K562 (cell line): ENCODE results near the gene DKK3. TPM values are rescaled to one million over a fixed set of nuclear protein-coding genes. Genes with fewer than 3 reads are reported as not detected.

Experiments used
- ATAC-seq: fragments of 200-7000 bp; cut with Tn5 transposase; 3 replicates; pipeline ENCODE4 v1.9.1; 2020; ENCODE audit warnings: moderate library complexity
- BruUV-seq: library from RNA; stranded (reverse); fragments of 400-500 nt; replicated peaks from 2 replicates; lab custom pipeline; 2021; lab: Mats Ljungman, UMichigan
- CTCF ChIA-PET: fragments of 300-600 bp; formaldehyde crosslinking; extraction: SDS; loops from one replicate; lab custom pipeline; 2021; ENCODE audit warnings: low intra/inter-chr PET ratio; lab: Yijun Ruan, JAX
- POLR2A ChIA-PET: fragments of 300-600, 350-650 bp; sonication (Branson Sonifier 250); formaldehyde crosslinking; extraction: SDS; loops from one replicate; lab custom pipeline; 2021; ENCODE audit warnings: antibody characterized with exemption, inconsistent platforms; lab: Yijun Ruan, JAX
- DNase-seq, 4 experiments: peaks; one replicate each; pipeline versions ENCODE4 v3.0.0 to v3.0.0-alpha.2; 2011 to 2018; ENCODE audit warnings: low spot score in 3 of 4, mixed read lengths in 3 of 4; ENCODE audit errors: extremely low read depth in 1 of 4
- FAIRE-seq: peaks from 2 replicates; lab custom pipeline; 2011; peaks lifted over from hg19 to GRCh38; lab: Jason Lieb, UNC
- H2AFZ ChIP-seq: 2 replicates; pipeline ENCODE4 v1.6.0; 2011; ENCODE audit warnings: low read depth, low read length, control low read depth, inconsistent platforms
- H3K27ac ChIP-seq: fragments of 200-600 bp; 3 replicates; pipeline ENCODE4 v1.8.0; 2011; ENCODE audit warnings: low read depth, mild to moderate bottlenecking, control low read depth, inconsistent platforms, low read length, moderate library complexity, mixed read lengths; ENCODE audit errors: extremely low read depth
- H3K27me3 ChIP-seq, 2 experiments: fragments of 300-600 bp in 1 of 2; 2 replicates in 1 of 2; 3 replicates in 1 of 2; pipeline versions ENCODE4 v1.6.0 to v1.8.0; 2011; ENCODE audit warnings: inconsistent platforms in 2 of 2, low read length in 2 of 2, mild to moderate bottlenecking in 1 of 2, mixed read lengths in 1 of 2, moderate library complexity in 1 of 2; ENCODE audit not compliant: control insufficient read depth in 2 of 2, insufficient read depth in 2 of 2
- H3K36me3 ChIP-seq: fragments of 300-600 bp; 3 replicates; pipeline ENCODE4 v1.8.0; 2011; ENCODE audit warnings: mild to moderate bottlenecking, low read length, inconsistent platforms; ENCODE audit not compliant: control insufficient read depth, insufficient read depth
- H3K4me1 ChIP-seq, 2 experiments: fragments of 200-600 bp in 1 of 2; replicated peaks in 1 of 2; 2 replicates in 1 of 2; 3 replicates in 1 of 2; pipeline versions ENCODE4 v1.5.1 to v1.8.0; 2011; ENCODE audit warnings: inconsistent platforms in 2 of 2, low read length in 2 of 2, mild to moderate bottlenecking in 1 of 2, mixed read lengths in 1 of 2, moderate library complexity in 1 of 2; ENCODE audit not compliant: control insufficient read depth in 2 of 2, insufficient read depth in 2 of 2
- H3K4me2 ChIP-seq: 2 replicates; pipeline ENCODE4 v1.6.1; 2011; ENCODE audit warnings: low read length, control low read depth, inconsistent platforms, mixed read lengths; ENCODE audit not compliant: insufficient read depth
- H3K4me3 ChIP-seq: fragments of 200-600 bp; sonication (generic), shearing (Covaris generic); 2 replicates; pipeline ENCODE4 v1.5.1; 2016; ENCODE audit warnings: control low read depth, inconsistent platforms
- H3K79me2 ChIP-seq: fragments of 200-600 bp; 3 replicates; pipeline ENCODE4 v1.8.0; 2011; ENCODE audit warnings: low read length, inconsistent platforms; ENCODE audit not compliant: control insufficient read depth, insufficient read depth
- H3K9ac ChIP-seq, 2 experiments: 2 replicates each; pipeline versions ENCODE4 v1.6.0 to v1.6.1; 2011; ENCODE audit warnings: low read depth in 2 of 2, low read length in 2 of 2, control low read depth in 1 of 2, inconsistent platforms in 1 of 2, mild to moderate bottlenecking in 1 of 2, mixed read lengths in 1 of 2; ENCODE audit not compliant: insufficient read depth in 1 of 2
- H3K9me1 ChIP-seq: one replicate; pipeline ENCODE4 v1.6.0; 2011; ENCODE audit warnings: inconsistent platforms, mild to moderate bottlenecking, low read length, moderate library complexity; ENCODE audit not compliant: control insufficient read depth, insufficient read depth
- H3K9me3 ChIP-seq: replicated peaks from 2 replicates; pipeline ENCODE4 v1.5.1; 2011; ENCODE audit warnings: low read depth, low read length, inconsistent platforms; ENCODE audit not compliant: control insufficient read depth, insufficient read depth
- H4K20me1 ChIP-seq: replicated peaks from 2 replicates; pipeline ENCODE4 v1.6.1; 2011; ENCODE audit warnings: low read length, inconsistent platforms, mixed read lengths; ENCODE audit not compliant: control insufficient read depth, insufficient read depth
- ATF3 ChIP-seq, 2 experiments: fragments of 450-650 bp in 1 of 2; sonication (generic) in 1 of 2; formaldehyde crosslinking in 1 of 2; IDR thresholded peaks in 1 of 2; conservative IDR thresholded peaks in 1 of 2; 2 replicates each; pipeline versions ENCODE4 v1.6.1 to v1.8.1; 2016 to 2023; ENCODE audit warnings: mild to moderate bottlenecking in 2 of 2, moderate library complexity in 2 of 2, inconsistent platforms in 1 of 2, missing genetic modification reagents in 1 of 2
- CREB3 ChIP-seq: fragments of 450-650 bp; conservative IDR thresholded peaks from 2 replicates; pipeline ENCODE4 v1.6.1; 2016; ENCODE audit warnings: missing genetic modification characterization, low read depth, mild to moderate bottlenecking, missing compliant biosample characterization, moderate library complexity
- FOXA1 ChIP-seq: fragments of 450-650 bp; IDR thresholded peaks from 2 replicates; pipeline ENCODE4 v1.6.1; 2016; ENCODE audit warnings: mild to moderate bottlenecking, borderline replicate concordance
- GTF2E2 ChIP-seq: fragments of 200-800 bp; sonication (Bioruptor generic); IDR thresholded peaks from 2 replicates; pipeline ENCODE4 v1.6.1; 2016; ENCODE audit warnings: missing genetic modification characterization, missing compliant biosample characterization
- MEIS2 ChIP-seq: fragments of 450-650 bp; IDR thresholded peaks from 2 replicates; pipeline ENCODE4 v1.6.1; 2014; ENCODE audit warnings: mild to moderate bottlenecking; ENCODE audit not compliant: partially characterized antibody
- MYBL2 ChIP-seq, 2 experiments: fragments of 450-650 bp in 1 of 2; sonication (generic) in 1 of 2; formaldehyde crosslinking in 1 of 2; IDR thresholded peaks; 2 replicates each; pipeline versions ENCODE4 v1.6.1 to v1.8.1; 2017 to 2022; ENCODE audit warnings: borderline replicate concordance in 1 of 2, inconsistent platforms in 1 of 2, low read depth in 1 of 2, mild to moderate bottlenecking in 1 of 2, missing genetic modification reagents in 1 of 2, moderate library complexity in 1 of 2
- PML ChIP-seq: IDR thresholded peaks from 2 replicates; pipeline ENCODE4 v1.6.1; 2012; ENCODE audit warnings: low read length, inconsistent platforms
- POLR3G ChIP-seq: IDR thresholded peaks from 2 replicates; pipeline ENCODE4 v1.6.1; 2011; ENCODE audit not compliant: insufficient read length, insufficient replicate concordance; ENCODE audit errors: extremely low read depth
- RBFOX2 ChIP-seq: fragments of 200-400 bp; formaldehyde crosslinking; IDR thresholded peaks from 2 replicates; pipeline ENCODE4 v1.6.1; 2017; ENCODE audit warnings: low read depth, mild to moderate bottlenecking, low read length, moderate library complexity
- RBM15 ChIP-seq: fragments of 200-400 bp; formaldehyde crosslinking; IDR thresholded peaks from 2 replicates; pipeline ENCODE4 v1.6.1; 2018; ENCODE audit warnings: mild to moderate bottlenecking, low read length, moderate library complexity; ENCODE audit not compliant: insufficient read depth
- TSHZ1 ChIP-seq: fragments of 250-450 bp; sonication (Bioruptor Pico); IDR thresholded peaks from 2 replicates; pipeline ENCODE4 v1.4.0; 2020; ENCODE audit warnings: mild to moderate bottlenecking, moderate library complexity
- XRCC4 ChIP-seq: IDR thresholded peaks from one replicate; pipeline ENCODE4 v1.6.1; 2011; ENCODE audit not compliant: insufficient read depth, insufficient read length; ENCODE audit errors: extremely low read depth
- ZNF253 ChIP-seq: fragments of 250-450 bp; sonication (Bioruptor Pico); conservative IDR thresholded peaks from 2 replicates; pipeline ENCODE4 v1.6.1; 2021; ENCODE audit warnings: mild to moderate bottlenecking
- ZNF589 ChIP-seq: fragments of 200-800 bp; sonication (Bioruptor generic); IDR thresholded peaks from 2 replicates; pipeline ENCODE4 v1.6.1; 2016; ENCODE audit warnings: low read depth, missing genetic modification characterization, missing compliant biosample characterization
- WGBS: fragments of 100-300 bp; shearing (Covaris generic); methylation state at CpG from one replicate; pipeline ENCODE4 v1.1.6; 2016; ENCODE audit warnings: low coverage, mixed read lengths; ENCODE audit not compliant: insufficient coverage; ENCODE audit errors: missing lambda C conversion rate; 5-methylcytosine and 5-hydroxymethylcytosine counted together
- in situ Hi-C: fragments of 300-500 bp; cut with MboI; formaldehyde crosslinking; loops from 4 replicates; pipeline ENCODE4 v1.15.0; 2018; ENCODE audit warnings: inconsistent platforms, mixed read lengths
- intact Hi-C: fragments of 100-400 bp; cut with micrococcal nuclease; formaldehyde crosslinking; loops from 2 replicates; pipeline ENCODE4 v1.14.2; 2022
- polyA plus RNA-seq, 8 experiments: library from polyadenylated mRNA; depleted of rRNA in 4 of 8; stranded (reverse) in 5 of 8; unstranded in 3 of 8; fragments of >200 nt; fragmentation: Nextera tagmentation in 2 of 8; fragmentation: Illumina TruSeq in 1 of 8; extraction: Ambion mirVana in 2 of 8; extraction: Trizol in 1 of 8; gene quantifications; 2 replicates each; pipeline versions ENCODE4 v1.2.1 to v1.2.3, GENCODE V29; 2011 to 2014; ENCODE audit warnings: inconsistent platforms in 1 of 8, missing spikeins in 1 of 8
- total RNA-seq, 7 experiments: library from RNA; depleted of rRNA in 6 of 7; stranded (reverse); fragments of >200 nt in 6 of 7; fragmentation: Illumina TruSeq in 2 of 7; extraction: Trizol in 2 of 7; gene quantifications; 2 replicates each; pipeline versions ENCODE4 v1.2.1 to v1.2.3, GENCODE V29; 2011 to 2021; ENCODE audit warnings: low replicate concordance in 1 of 7
- TF ChIP-seq, protein P1 (sequence below): fragments of 250-450 bp; sonication (Bioruptor Pico); IDR thresholded peaks from 2 replicates; pipeline ENCODE4 v1.6.1; 2021; ENCODE audit warnings: mild to moderate bottlenecking

DKK3 gene
- total and polyA plus RNA-seq, 9 of the 15 experiments (the other 6 are each of a cell fraction or from before 2014, with no cell fraction given) = 0.14 to 0.85 (median 0.38) TPM; not detected in 6

DNA sequence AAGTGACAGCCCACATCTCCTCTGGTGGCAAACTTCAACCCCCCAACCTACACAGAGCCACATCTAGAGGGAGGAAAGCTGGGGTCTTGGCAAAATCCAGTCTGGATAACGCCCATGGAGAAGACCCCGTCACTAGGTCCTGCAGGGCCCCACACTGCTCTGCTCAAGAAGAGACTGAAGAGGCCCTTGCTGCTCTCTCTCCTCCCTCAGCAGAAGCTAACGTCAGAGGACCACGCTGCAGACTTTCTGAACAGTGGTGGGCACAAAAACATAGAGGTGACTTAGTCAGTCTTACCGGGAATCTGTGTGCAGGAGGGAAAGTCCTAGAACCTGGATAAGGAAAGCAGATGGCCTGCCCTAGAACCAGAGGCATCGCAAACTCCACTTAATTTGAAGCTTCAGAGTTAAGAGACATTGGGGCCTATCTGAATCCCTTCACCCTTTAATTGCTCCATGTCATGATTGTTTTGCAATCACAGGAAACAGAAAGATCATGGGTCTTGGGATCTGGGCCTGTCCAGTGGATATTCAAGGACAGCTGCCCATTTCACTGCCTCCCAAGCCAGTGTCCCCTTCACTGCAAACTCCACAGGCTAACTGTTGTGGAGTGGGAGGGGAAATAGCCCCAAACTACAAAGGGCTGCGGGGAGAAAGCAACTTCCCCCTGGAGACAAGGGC is 1.7 kb downstream of the DKK3 start:
- Histone ChIP-seq H3K27me3 (peaks cover 36 to 54% of the 10 kb centered on the region in 2 experiments; a peak in 4 of 5 replicates), H3K36me3 (no peaks in the 10 kb centered on the region), H3K4me3 (no peak overlapping the region), H2AFZ (no peak overlapping the region), H3K4me1 (peaks cover 0 to 14% of the 10 kb centered on the region in 2 experiments; a peak in 2 of 5 replicates), H3K27ac (no peak overlapping the region), H4K20me1 (no peaks in the 10 kb centered on the region; the same call in 1 of the 2 replicates), H3K79me2 (no peaks in the 10 kb centered on the region), H3K9me3 (no peaks in the 10 kb centered on the region), H3K9ac (no peak overlapping the region), H3K9me1 (no peaks in the 10 kb centered on the region), H3K4me2 (no peak overlapping the region)
- CTCF ChIA-PET = no interaction called here
- no TSS peak for BruUV-seq
- DNase-seq = no peak
- in situ Hi-C loops (no loop called here), intact Hi-C loops (no loop called here)
- POLR2A ChIA-PET = interaction anchor here (1.9 kb wide), 1 partner anchor 21 kb away, joined by 5 read pairs; no protein-coding TSS in a partner anchor
- no peak for FAIRE-seq
- 0% methylated on average over 7 of the region's 7 CpGs for WGBS
- ATAC-seq = no peak
- TF ChIP-seq RBFOX2 (no peak), RBM15 (no peak), XRCC4 (no peak), ATF3 (IDR thresholded peaks at IDR 0.05) (no peak), ATF3 (CRISPR knock-in tag; conservative IDR thresholded peaks at IDR 0.05) (no peak), ZNF253 (no peak), FOXA1 (no peak), MEIS2 (no peak), CREB3 (tag) (no peak), TSHZ1 (CRISPR knock-in tag) (no peak), PML (no peak), MYBL2 (IDR thresholded peaks at IDR 0.05; ENCODE audit: low read depth) (no peak), MYBL2 (CRISPR knock-in tag; IDR thresholded peaks at IDR 0.05; ENCODE audit: borderline replicate concordance) (no peak), POLR3G (no peak), GTF2E2 (tag) (no peak), ZNF589 (CRISPR knock-in tag) (no peak)
- TF ChIP-seq, protein P1, sequence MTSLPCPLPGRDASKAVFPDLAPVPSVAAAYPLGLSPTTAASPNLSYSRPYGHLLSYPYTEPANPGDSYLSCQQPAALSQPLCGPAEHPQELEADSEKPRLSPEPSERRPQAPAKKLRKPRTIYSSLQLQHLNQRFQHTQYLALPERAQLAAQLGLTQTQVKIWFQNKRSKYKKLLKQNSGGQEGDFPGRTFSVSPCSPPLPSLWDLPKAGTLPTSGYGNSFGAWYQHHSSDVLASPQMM (CRISPR knock-in tag) = no peak
